ENCODE data around the gene GLIS1. TPM values are rescaled to one million over a fixed set of nuclear protein-coding genes. Genes with fewer than 3 reads are reported as not detected.

GLIS1 gene
- polyA plus RNA-seq, 3 donors = not detected

- H2AFZ ChIP-seq (ENCODE audit: insufficient read depth, low read depth, low read length, poor library complexity, severe bottlenecking) = no peak overlapping the region
- no peak overlapping the region for H3K9ac ChIP-seq (ENCODE audit: insufficient read depth, low read length, poor library complexity, severe bottlenecking)
- no peaks in the 10 kb centered on the region for H3K9me3 Mint-ChIP-seq
- H3K27ac Mint-ChIP-seq = no peak overlapping the region
- 88% methylated on average over 3 of the region's 4 CpGs for WGBS (ENCODE audit: insufficient coverage)
- no peak overlapping the region for H3K4me2 ChIP-seq (replicated peaks; ENCODE audit: extremely low read depth, low read length, poor library complexity, severe bottlenecking)
- H3K27ac ChIP-seq (ENCODE audit: low read depth in 1 of 2, low read length in 2 of 2) = no peak overlapping the region
- no peaks in the 10 kb centered on the region for H3K27me3 ChIP-seq (ENCODE audit: control insufficient read depth in 2 of 2, insufficient read depth in 2 of 2, low read length in 2 of 2)
- H4K20me1 ChIP-seq (ENCODE audit: insufficient read depth, low read length) = no peaks in the 10 kb centered on the region
- intact Hi-C loops (cut with micrococcal nuclease) = no loop called here
- no peak overlapping the region for H3K4me3 Mint-ChIP-seq
- no peaks in the 10 kb centered on the region for H3K9me3 ChIP-seq (replicated peaks in 1 of 2; ENCODE audit: control insufficient read depth in 1 of 2, insufficient read depth in 1 of 2, low read length in 2 of 2)
- H3K36me3 ChIP-seq (replicated peaks in 1 of 2; ENCODE audit: control insufficient read depth in 1 of 2, insufficient read depth in 2 of 2, low read length in 2 of 2) = no peaks in the 10 kb centered on the region
- TF ChIP-seq CTCF (IDR thresholded peaks at IDR 0.05) = no peak
- DNase-seq = no peak
- no peaks in the 10 kb centered on the region for H3K79me2 ChIP-seq (ENCODE audit: insufficient read depth, low read length)
- no peaks in the 10 kb centered on the region for H3K4me1 ChIP-seq (ENCODE audit: control insufficient read depth in 1 of 2, insufficient read depth in 2 of 2, low read length in 2 of 2)
- H3K27me3 Mint-ChIP-seq (ENCODE audit: low read depth in 3 of 3) = no peaks in the 10 kb centered on the region
- no peaks in the 10 kb centered on the region for H3K4me1 Mint-ChIP-seq
- no peaks in the 10 kb centered on the region for H3K36me3 Mint-ChIP-seq
- no peak overlapping the region for H3K4me3 ChIP-seq (replicated peaks in 1 of 3; ENCODE audit: low read depth in 2 of 3, low read length in 3 of 3)
Measured at GRCh38 chr1:53621144-53621543, 117.8 kb downstream of the GLIS1 start.

- no peak overlapping the region for H3K9ac ChIP-seq (ENCODE audit: insufficient read depth, low read length, poor library complexity, severe bottlenecking)
- no peak overlapping the region for H2AFZ ChIP-seq (ENCODE audit: insufficient read depth, low read depth, low read length, poor library complexity, severe bottlenecking)
- intact Hi-C loops (cut with micrococcal nuclease) = no loop called here
- no peaks in the 10 kb centered on the region for H3K36me3 ChIP-seq (replicated peaks in 1 of 2; ENCODE audit: control insufficient read depth in 1 of 2, insufficient read depth in 2 of 2, low read length in 2 of 2)
- no peaks in the 10 kb centered on the region for H3K79me2 ChIP-seq (ENCODE audit: insufficient read depth, low read length)
- Mint-ChIP-seq H3K27ac (no peak overlapping the region), H3K4me1 (no peaks in the 10 kb centered on the region), H3K27me3 (ENCODE audit: low read depth in 3 of 3) (no peaks in the 10 kb centered on the region), H3K9me3 (no peaks in the 10 kb centered on the region), H3K36me3 (no peaks in the 10 kb centered on the region), H3K4me3 (no peak overlapping the region)
- no peak for TF ChIP-seq CTCF (IDR thresholded peaks at IDR 0.05)
- 87% methylated on average over 22 of the region's 22 CpGs for WGBS (ENCODE audit: insufficient coverage)
- H3K9me3 ChIP-seq (replicated peaks in 1 of 2; ENCODE audit: control insufficient read depth in 1 of 2, insufficient read depth in 1 of 2, low read length in 2 of 2) = no peaks in the 10 kb centered on the region
- H3K27ac ChIP-seq (ENCODE audit: low read depth in 1 of 2, low read length in 2 of 2) = no peak overlapping the region
- no peak overlapping the region for H3K4me2 ChIP-seq (replicated peaks; ENCODE audit: extremely low read depth, low read length, poor library complexity, severe bottlenecking)
- H3K27me3 ChIP-seq (ENCODE audit: control insufficient read depth in 2 of 2, insufficient read depth in 2 of 2, low read length in 2 of 2) = no peaks in the 10 kb centered on the region
- H3K4me3 ChIP-seq (replicated peaks in 1 of 3; ENCODE audit: low read depth in 2 of 3, low read length in 3 of 3) = no peak overlapping the region
- no peaks in the 10 kb centered on the region for H4K20me1 ChIP-seq (ENCODE audit: insufficient read depth, low read length)
- no peaks in the 10 kb centered on the region for H3K4me1 ChIP-seq (ENCODE audit: control insufficient read depth in 1 of 2, insufficient read depth in 2 of 2, low read length in 2 of 2)
- DNase-seq = no peak
Measured at GRCh38 chr1:53620061-53620855, 118.7 kb downstream of the GLIS1 start.
